ENCODE results near the gene HEXB. TPM values are rescaled to one million over a fixed set of nuclear protein-coding genes. Genes with fewer than 3 reads are reported as not detected.
A peak's percentile ranks its signal among the peaks of the same experiment; 100 is the strongest.

Gene HEXB
- total RNA-seq, 1 donor from 2014 or later = 58.3 TPM

GRCh38 chr5:74763504-74763903 lies 78.5 kb downstream of the HEXB start:
- Mint-ChIP-seq H3K27ac (no peak overlapping the region), H3K9me3 (no peaks in the 10 kb centered on the region), H3K36me3 (peaks cover 3% of the 10 kb centered on the region), H3K4me1 (peaks cover 23% of the 10 kb centered on the region), H3K27me3 (ENCODE audit: low read depth) (no peaks in the 10 kb centered on the region), H3K4me3 (no peak overlapping the region)
- TF ChIP-seq CTCF (IDR thresholded peaks at IDR 0.05; ENCODE audit: unreplicated experiment) = no peak
- no peak for DNase-seq (ENCODE audit: low spot score in 2 of 2, unreplicated experiment in 2 of 2)

- H3K4me1 Mint-ChIP-seq = peaks cover 25% of the 10 kb centered on the region
- TF ChIP-seq CTCF (IDR thresholded peaks at IDR 0.05; ENCODE audit: unreplicated experiment) = no peak
- no peaks in the 10 kb centered on the region for H3K9me3 Mint-ChIP-seq
- peak overlapping the region; percentile 100 for H3K4me3 Mint-ChIP-seq
- no peak for DNase-seq (ENCODE audit: low spot score in 2 of 2, unreplicated experiment in 2 of 2)
- peak overlapping the region; percentile 64 for H3K27ac Mint-ChIP-seq
- peaks cover 8% of the 10 kb centered on the region for H3K36me3 Mint-ChIP-seq
- no peaks in the 10 kb centered on the region for H3K27me3 Mint-ChIP-seq (ENCODE audit: low read depth)
Observed at GRCh38 chr5:74765201-74765600, 80.2 kb downstream of the HEXB start.

- H3K27ac Mint-ChIP-seq = no peak overlapping the region
- peaks cover 13% of the 10 kb centered on the region for H3K36me3 Mint-ChIP-seq
- no peak for TF ChIP-seq CTCF (IDR thresholded peaks at IDR 0.05; ENCODE audit: unreplicated experiment)
- H3K27me3 Mint-ChIP-seq (ENCODE audit: low read depth) = no peaks in the 10 kb centered on the region
- no peak for DNase-seq (ENCODE audit: low spot score in 2 of 2, unreplicated experiment in 2 of 2)
- H3K4me1 Mint-ChIP-seq = peaks cover 25% of the 10 kb centered on the region
- peak overlapping the region; percentile 100 for H3K4me3 Mint-ChIP-seq
- no peaks in the 10 kb centered on the region for H3K9me3 Mint-ChIP-seq
Observed at GRCh38 chr5:74765929-74766328, 80.9 kb downstream of the HEXB start.

GRCh38 chr5:74766418-74766848 lies 81.4 kb downstream of the HEXB start:
- Mint-ChIP-seq H3K4me3 (peak overlapping the region; percentile 100), H3K27ac (peak overlapping the region; percentile 99), H3K4me1 (peaks cover 25% of the 10 kb centered on the region), H3K27me3 (ENCODE audit: low read depth) (no peaks in the 10 kb centered on the region), H3K36me3 (peaks cover 13% of the 10 kb centered on the region), H3K9me3 (no peaks in the 10 kb centered on the region)
- DNase-seq (ENCODE audit: low spot score in 2 of 2, unreplicated experiment in 2 of 2) = no peak
- peak; percentile 40 for TF ChIP-seq CTCF (IDR thresholded peaks at IDR 0.05; ENCODE audit: unreplicated experiment)

DNA sequence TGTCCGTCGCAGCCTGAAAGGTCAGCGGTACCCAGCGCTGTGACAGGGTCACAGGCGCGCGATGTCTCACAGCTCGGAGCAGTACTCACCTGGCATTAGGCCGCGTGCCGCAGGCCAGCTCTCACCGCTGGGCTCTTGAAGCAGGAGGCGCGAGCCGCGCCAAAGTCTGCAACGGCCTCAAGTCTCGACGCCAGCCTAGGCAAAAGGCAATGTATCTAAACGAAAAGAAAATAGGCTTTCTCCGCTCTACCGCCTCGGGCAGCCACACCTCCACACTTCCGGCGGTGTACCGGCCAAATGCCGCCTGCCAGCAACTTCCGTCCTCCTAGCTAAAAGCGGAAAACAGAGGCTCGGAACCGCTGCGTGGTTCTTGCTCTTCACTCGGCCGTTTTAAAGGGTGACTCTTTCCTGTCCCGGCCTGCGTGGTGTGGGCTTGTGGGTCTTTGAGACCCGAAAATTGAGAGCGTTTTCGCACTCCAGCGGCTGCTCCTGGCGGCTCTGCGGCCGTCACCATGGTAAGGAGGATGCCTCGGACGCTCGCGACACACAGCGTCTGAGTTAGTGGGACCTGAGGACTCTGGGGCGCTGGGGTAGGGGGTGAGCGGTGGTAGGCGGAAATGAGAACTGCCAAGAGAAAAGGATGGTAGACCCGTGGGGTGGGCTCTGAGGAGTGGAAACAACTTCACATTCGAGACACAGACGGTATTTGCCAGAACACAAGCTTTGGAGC lies 82.0 kb downstream of the HEXB start, which contains the start of the genes GFM2 and NSA2:
Gene GFM2 (minus strand): TSS at position 269 of the 730 bp plus-strand sequence. CDS start 3,375 bp downstream, outside the sequence.
Gene NSA2 (plus strand): TSS at position 401 of the 730 bp plus-strand sequence. CDS start 112 bp downstream, at position 513.
- peak within 1 kb of the TSS; percentile 99 for H3K27ac Mint-ChIP-seq
- peaks cover 14% of the 10 kb centered on the region for H3K36me3 Mint-ChIP-seq
- H3K9me3 Mint-ChIP-seq = no peaks in the 10 kb centered on the region
- H3K4me3 Mint-ChIP-seq = peak within 1 kb of the TSS; percentile 100
- H3K4me1 Mint-ChIP-seq = peaks cover 25% of the 10 kb centered on the region
- no peak for TF ChIP-seq CTCF (IDR thresholded peaks at IDR 0.05; ENCODE audit: unreplicated experiment)
- DNase-seq (ENCODE audit: low spot score in 2 of 2, unreplicated experiment in 2 of 2) = peak; percentile 81 to 94
- no peaks in the 10 kb centered on the region for H3K27me3 Mint-ChIP-seq (ENCODE audit: low read depth)

Measured in mesothelial cell of epicardium (in vitro differentiated cells).